ENCODE results near the gene ADAM23. TPM values are rescaled to one million over a fixed set of nuclear protein-coding genes. Genes with fewer than 3 reads are reported as not detected.

Gene ADAM23
- total RNA-seq, 1 experiment from 2014 or later, result 4.6 TPM

- DNase-seq (ENCODE audit: low spot score), result peak; percentile 63
Observed at GRCh38 chr2:206642075-206643025, 199.0 kb downstream of the ADAM23 start, which contains the start of gene FAM237A. Gene FAM237A, plus strand, starts transcription at chr2:206642487. Its CDS starts 1,750 bp downstream, at chr2:206644237.

GRCh38 chr2:206647985-206648384, 204.7 kb downstream of the ADAM23 start:
- DNase-seq (ENCODE audit: low spot score), result no peak

GRCh38 chr2:206657087-206657486, 213.8 kb downstream of the ADAM23 start:
- no peak for DNase-seq (ENCODE audit: low spot score)

GRCh38 chr2:206665251-206665650, 221.9 kb downstream of the ADAM23 start:
- no peak for DNase-seq (ENCODE audit: low spot score)

Other genes with a start within 250 kb of the ADAM23 start
- gene ZDBF2, start 168.9 kb upstream of the ADAM23 start, total RNA-seq (2014; rRNA removed; shearing (Covaris generic)), result 19.8 and 26.2 TPM in 2 replicates
- gene FAM237A, start 199.0 kb downstream of the ADAM23 start, total RNA-seq (2014; rRNA removed; shearing (Covaris generic)), result not detected in 2 replicates